ENCODE results near the gene SH3RF3. TPM values are rescaled to one million over a fixed set of nuclear protein-coding genes. Genes with fewer than 3 reads are reported as not detected.

SH3RF3 gene
- total RNA-seq, 1 donor from 2014 or later = 7.9 TPM

GRCh38 chr2:109133746-109134145, 4.7 kb downstream of the SH3RF3 start:
- H3K9me3 ChIP-seq (replicated peaks) = no peaks in the 10 kb centered on the region
- intact Hi-C loops (cut with micrococcal nuclease) = loop anchor here (10.0 kb wide), 1 partner anchor 101 kb away; no protein-coding TSS in a partner anchor
- no peak overlapping the region for H3K4me3 ChIP-seq
- peaks cover 44% of the 10 kb centered on the region for H3K4me1 ChIP-seq
- H3K36me3 ChIP-seq = no peaks in the 10 kb centered on the region
- no peak for DNase-seq
- no peak for TF ChIP-seq CTCF (IDR thresholded peaks at IDR 0.05; ENCODE audit: borderline replicate concordance)
- H3K27ac ChIP-seq (replicated peaks) = no peak overlapping the region
- H3K27me3 ChIP-seq (ENCODE audit: low read depth) = no peaks in the 10 kb centered on the region

- Histone ChIP-seq H3K27ac (replicated peaks) (no peak overlapping the region), H3K4me1 (peaks cover 33% of the 10 kb centered on the region), H3K9me3 (replicated peaks) (no peaks in the 10 kb centered on the region), H3K27me3 (ENCODE audit: low read depth) (no peaks in the 10 kb centered on the region), H3K36me3 (no peaks in the 10 kb centered on the region), H3K4me3 (no peak overlapping the region)
- intact Hi-C loops (cut with micrococcal nuclease) = loop anchor here (10.0 kb wide), 1 partner anchor 100 kb away; no protein-coding TSS in a partner anchor
- no peak for TF ChIP-seq CTCF (IDR thresholded peaks at IDR 0.05; ENCODE audit: borderline replicate concordance)
- DNase-seq = no peak
Observed at GRCh38 chr2:109134741-109135358, 5.8 kb downstream of the SH3RF3 start.

GRCh38 chr2:109135359-109136197, 6.6 kb downstream of the SH3RF3 start:
- Histone ChIP-seq H3K27me3 (ENCODE audit: low read depth) (no peaks in the 10 kb centered on the region), H3K27ac (replicated peaks) (no peak overlapping the region), H3K4me3 (no peak overlapping the region), H3K9me3 (replicated peaks) (no peaks in the 10 kb centered on the region), H3K36me3 (no peaks in the 10 kb centered on the region), H3K4me1 (peaks cover 26% of the 10 kb centered on the region)
- no peak for TF ChIP-seq CTCF (IDR thresholded peaks at IDR 0.05; ENCODE audit: borderline replicate concordance)
- intact Hi-C loops (cut with micrococcal nuclease) = loop anchor here (10.0 kb wide), 1 partner anchor 99 kb away; no protein-coding TSS in a partner anchor
- DNase-seq = no peak

- H3K9me3 ChIP-seq (replicated peaks) = no peaks in the 10 kb centered on the region
Observed at GRCh38 chr2:109136542-109136941, 7.5 kb downstream of the SH3RF3 start.

More at GRCh38 chr2:109136542-109136941, 7.5 kb downstream of the SH3RF3 start:
- Histone ChIP-seq H3K27me3 (ENCODE audit: low read depth) (no peaks in the 10 kb centered on the region), H3K36me3 (no peaks in the 10 kb centered on the region), H3K4me3 (no peak overlapping the region), H3K27ac (replicated peaks) (no peak overlapping the region), H3K4me1 (peaks cover 16% of the 10 kb centered on the region)
- no peak for DNase-seq
- intact Hi-C loops (cut with micrococcal nuclease) = loop anchor here (10.0 kb wide), 1 partner anchor 98 kb away; no protein-coding TSS in a partner anchor
- no peak for TF ChIP-seq CTCF (IDR thresholded peaks at IDR 0.05; ENCODE audit: borderline replicate concordance)

Data from left ventricle myocardium inferior (tissue), 1 donor.